ENCODE measurements around the gene KY.

Gene KY

GRCh38 chr3:134667406-134667805 lies 16.6 kb upstream of the KY start:
- no peak overlapping the region for H3K27ac ChIP-seq
- TF ChIP-seq, protein P1, sequence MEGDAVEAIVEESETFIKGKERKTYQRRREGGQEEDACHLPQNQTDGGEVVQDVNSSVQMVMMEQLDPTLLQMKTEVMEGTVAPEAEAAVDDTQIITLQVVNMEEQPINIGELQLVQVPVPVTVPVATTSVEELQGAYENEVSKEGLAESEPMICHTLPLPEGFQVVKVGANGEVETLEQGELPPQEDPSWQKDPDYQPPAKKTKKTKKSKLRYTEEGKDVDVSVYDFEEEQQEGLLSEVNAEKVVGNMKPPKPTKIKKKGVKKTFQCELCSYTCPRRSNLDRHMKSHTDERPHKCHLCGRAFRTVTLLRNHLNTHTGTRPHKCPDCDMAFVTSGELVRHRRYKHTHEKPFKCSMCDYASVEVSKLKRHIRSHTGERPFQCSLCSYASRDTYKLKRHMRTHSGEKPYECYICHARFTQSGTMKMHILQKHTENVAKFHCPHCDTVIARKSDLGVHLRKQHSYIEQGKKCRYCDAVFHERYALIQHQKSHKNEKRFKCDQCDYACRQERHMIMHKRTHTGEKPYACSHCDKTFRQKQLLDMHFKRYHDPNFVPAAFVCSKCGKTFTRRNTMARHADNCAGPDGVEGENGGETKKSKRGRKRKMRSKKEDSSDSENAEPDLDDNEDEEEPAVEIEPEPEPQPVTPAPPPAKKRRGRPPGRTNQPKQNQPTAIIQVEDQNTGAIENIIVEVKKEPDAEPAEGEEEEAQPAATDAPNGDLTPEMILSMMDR (conservative IDR thresholded peaks at IDR 0.05) = no peak

GRCh38 chr3:134666885-134667284 lies 16.1 kb upstream of the KY start:
- no peak overlapping the region for H3K27ac ChIP-seq
- TF ChIP-seq, protein P1 (conservative IDR thresholded peaks at IDR 0.05) = no peak

- TF ChIP-seq, protein P1 (conservative IDR thresholded peaks at IDR 0.05) = no peak
- no peak overlapping the region for H3K27ac ChIP-seq
These were observed 15.6 kb upstream of the KY start for GRCh38 chr3:134666466-134666865.

GRCh38 chr3:134666052-134666451 lies 15.2 kb upstream of the KY start:
- no peak overlapping the region for H3K27ac ChIP-seq
- TF ChIP-seq, protein P1 (conservative IDR thresholded peaks at IDR 0.05) = no peak

DNA sequence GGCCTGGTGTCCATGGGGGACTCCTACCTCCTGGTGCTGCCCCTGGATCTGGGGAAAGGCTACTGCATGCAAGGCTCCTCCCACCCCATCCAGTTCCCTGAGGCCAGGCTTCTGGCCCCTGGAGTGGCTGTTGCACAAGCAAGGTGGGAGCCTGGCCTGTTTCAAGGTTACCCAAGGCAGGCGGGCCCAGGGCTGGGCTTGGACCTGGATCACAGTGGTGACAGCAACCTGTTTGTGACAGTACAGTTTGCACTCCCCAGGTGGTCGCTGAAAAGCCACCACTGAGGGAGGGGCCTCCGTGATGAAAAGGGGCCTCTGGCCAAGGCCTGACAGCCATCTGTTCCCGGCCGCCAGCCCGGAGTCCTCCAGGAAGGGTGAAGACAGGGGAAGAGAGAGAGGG lies 14.4 kb upstream of the KY start:
- TF ChIP-seq, protein P1 (conservative IDR thresholded peaks at IDR 0.05) = no peak
- no peak overlapping the region for H3K27ac ChIP-seq

GRCh38 chr3:134663721-134664456 lies 13.1 kb upstream of the KY start:
- H3K27ac ChIP-seq = no peak overlapping the region
- TF ChIP-seq, protein P1 (conservative IDR thresholded peaks at IDR 0.05) = no peak

- no peak overlapping the region for H3K27ac ChIP-seq
- TF ChIP-seq, protein P1 (conservative IDR thresholded peaks at IDR 0.05) = no peak
These were observed 9.2 kb upstream of the KY start for GRCh38 chr3:134660046-134660441.

Data from VCaP (cell line).